A549 (cell line): Measurements from ENCODE around the gene STAMBP.

ENCODE experiments used
- BHLHE40 ChIP-seq: IDR thresholded peaks from 2 replicates; pipeline ENCODE4 v1.6.1; 2012; ENCODE audit warnings: low read depth, low read length, inconsistent platforms
- CTCF ChIP-seq: fragments of >200 bp; sonication (Bioruptor Twin); formaldehyde crosslinking; IDR thresholded peaks from 3 replicates; pipeline ENCODE4 v1.5.1; 2016
- EP300 ChIP-seq, 2 experiments: fragments of >200 bp; sonication (Bioruptor Twin); formaldehyde crosslinking; IDR thresholded peaks; 2 replicates in 1 of 2; 3 replicates in 1 of 2; pipeline ENCODE4 v1.6.1; 2016 to 2017
- ESRRA ChIP-seq: fragments of 150-350 bp; IDR thresholded peaks from 2 replicates; pipeline ENCODE4 v1.6.1; 2014; ENCODE audit warnings: mild to moderate bottlenecking, low read length, borderline replicate concordance
- FOSL2 ChIP-seq, 2 experiments: fragments of 450-650 bp in 1 of 2; fragments of >200 bp in 1 of 2; sonication (Bioruptor Twin) in 1 of 2; formaldehyde crosslinking; IDR thresholded peaks; 2 replicates each; pipeline versions ENCODE4 v1.5.0 to v1.6.1; 2016 to 2020; ENCODE audit warnings: mild to moderate bottlenecking in 1 of 2, moderate library complexity in 1 of 2
- MAX ChIP-seq: IDR thresholded peaks from 2 replicates; pipeline ENCODE4 v1.6.1; 2012
- MYC ChIP-seq: IDR thresholded peaks from 2 replicates; pipeline ENCODE4 v1.6.1; 2012; ENCODE audit warnings: mild to moderate bottlenecking, inconsistent platforms, low read length, improper control_type of control experiment, borderline replicate concordance
- POLR2A ChIP-seq: IDR thresholded peaks from 2 replicates; pipeline ENCODE4 v1.6.1; 2012; ENCODE audit warnings: mild to moderate bottlenecking, low read length
- POLR2AphosphoS2 ChIP-seq: conservative IDR thresholded peaks from 2 replicates; pipeline ENCODE4 v1.6.1; 2012; ENCODE audit warnings: low read length, improper control_type of control experiment, inconsistent platforms
- RFX5 ChIP-seq: fragments of 450-650 bp; IDR thresholded peaks from 2 replicates; pipeline ENCODE4 v1.7.1; 2014; ENCODE audit warnings: antibody characterized with exemption, mild to moderate bottlenecking, moderate library complexity
- RNF2 ChIP-seq: fragments of 200-600 bp; sonication (generic); IDR thresholded peaks from 2 replicates; pipeline ENCODE4 v1.6.1; 2016; ENCODE audit warnings: low read depth, mild to moderate bottlenecking, antibody characterized with exemption, moderate library complexity, borderline replicate concordance
- TFCP2L1 ChIP-seq: fragments of 250-450 bp; sonication (Bioruptor Pico); IDR thresholded peaks from 2 replicates; pipeline ENCODE4 v1.5.0; 2021; ENCODE audit warnings: mild to moderate bottlenecking
- USF2 ChIP-seq: fragments of 450-650 bp; IDR thresholded peaks from 2 replicates; pipeline ENCODE4 v1.6.1; 2014; ENCODE audit warnings: antibody characterized with exemption

GRCh38 chr2:73856214-73856613 lies 27.5 kb downstream of the STAMBP start:
- no peak for TF ChIP-seq CTCF
- no peak for TF ChIP-seq POLR2A
- TF ChIP-seq USF2: no peak
- no peak for TF ChIP-seq RFX5
- TF ChIP-seq RNF2: no peak
- TF ChIP-seq ESRRA: no peak
- TF ChIP-seq MAX: no peak
- no peak for TF ChIP-seq FOSL2 (IDR thresholded peaks at IDR 0.05)
- no peak for TF ChIP-seq FOSL2 (CRISPR knock-in tag; IDR thresholded peaks at IDR 0.05)
- TF ChIP-seq TFCP2L1 (CRISPR knock-in tag): no peak
- TF ChIP-seq EP300 (IDR thresholded peaks at IDR 0.05): no peak
- no peak for TF ChIP-seq POLR2AphosphoS2
- no peak for TF ChIP-seq BHLHE40
- TF ChIP-seq MYC: no peak
